ENCODE measurements around the gene TLX1.

Gene TLX1

DNA sequence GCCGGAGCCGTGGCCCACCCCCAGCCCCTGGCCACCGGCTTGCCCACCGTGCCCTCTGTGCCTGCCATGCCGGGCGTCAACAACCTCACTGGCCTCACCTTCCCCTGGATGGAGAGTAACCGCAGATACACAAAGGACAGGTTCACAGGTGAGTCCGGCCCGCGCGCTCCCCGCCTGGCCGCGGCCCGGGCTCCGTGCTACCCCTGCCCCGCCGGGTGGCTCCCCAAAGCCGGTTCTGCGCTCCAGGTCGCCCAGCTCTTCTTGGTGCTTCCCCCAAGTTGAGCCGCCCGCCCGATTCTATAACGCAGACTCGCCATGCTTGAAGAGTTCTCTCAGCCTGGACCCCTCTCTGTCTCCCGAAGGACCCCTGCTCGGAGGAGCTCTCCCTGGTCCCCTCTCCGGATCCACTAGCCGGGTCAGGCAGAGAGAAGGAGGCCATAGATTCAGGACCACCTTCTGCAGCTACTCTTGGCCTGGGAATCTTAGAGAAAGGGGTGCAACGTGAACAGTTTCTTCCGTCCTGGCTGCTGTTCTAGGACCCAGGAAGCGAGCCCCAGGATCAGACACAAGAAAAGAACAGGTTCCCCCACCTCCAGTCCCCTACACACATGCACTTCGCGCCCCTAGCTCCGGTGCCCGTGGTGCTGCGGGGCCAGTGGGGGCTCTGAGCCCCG is 999 bp downstream of the TLX1 start:
- in situ Hi-C loops (cut with MboI; ENCODE audit: low sequenced_read_pairs, unreplicated experiment), result no loop called here
- TF ChIP-seq, protein P1, sequence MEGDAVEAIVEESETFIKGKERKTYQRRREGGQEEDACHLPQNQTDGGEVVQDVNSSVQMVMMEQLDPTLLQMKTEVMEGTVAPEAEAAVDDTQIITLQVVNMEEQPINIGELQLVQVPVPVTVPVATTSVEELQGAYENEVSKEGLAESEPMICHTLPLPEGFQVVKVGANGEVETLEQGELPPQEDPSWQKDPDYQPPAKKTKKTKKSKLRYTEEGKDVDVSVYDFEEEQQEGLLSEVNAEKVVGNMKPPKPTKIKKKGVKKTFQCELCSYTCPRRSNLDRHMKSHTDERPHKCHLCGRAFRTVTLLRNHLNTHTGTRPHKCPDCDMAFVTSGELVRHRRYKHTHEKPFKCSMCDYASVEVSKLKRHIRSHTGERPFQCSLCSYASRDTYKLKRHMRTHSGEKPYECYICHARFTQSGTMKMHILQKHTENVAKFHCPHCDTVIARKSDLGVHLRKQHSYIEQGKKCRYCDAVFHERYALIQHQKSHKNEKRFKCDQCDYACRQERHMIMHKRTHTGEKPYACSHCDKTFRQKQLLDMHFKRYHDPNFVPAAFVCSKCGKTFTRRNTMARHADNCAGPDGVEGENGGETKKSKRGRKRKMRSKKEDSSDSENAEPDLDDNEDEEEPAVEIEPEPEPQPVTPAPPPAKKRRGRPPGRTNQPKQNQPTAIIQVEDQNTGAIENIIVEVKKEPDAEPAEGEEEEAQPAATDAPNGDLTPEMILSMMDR (IDR thresholded peaks at IDR 0.05; ENCODE audit: borderline replicate concordance, control extremely low read depth, extremely low read depth, insufficient read depth, missing control alignments), result no peak
- no peak for DNase-seq (ENCODE audit: low spot score)

DNA sequence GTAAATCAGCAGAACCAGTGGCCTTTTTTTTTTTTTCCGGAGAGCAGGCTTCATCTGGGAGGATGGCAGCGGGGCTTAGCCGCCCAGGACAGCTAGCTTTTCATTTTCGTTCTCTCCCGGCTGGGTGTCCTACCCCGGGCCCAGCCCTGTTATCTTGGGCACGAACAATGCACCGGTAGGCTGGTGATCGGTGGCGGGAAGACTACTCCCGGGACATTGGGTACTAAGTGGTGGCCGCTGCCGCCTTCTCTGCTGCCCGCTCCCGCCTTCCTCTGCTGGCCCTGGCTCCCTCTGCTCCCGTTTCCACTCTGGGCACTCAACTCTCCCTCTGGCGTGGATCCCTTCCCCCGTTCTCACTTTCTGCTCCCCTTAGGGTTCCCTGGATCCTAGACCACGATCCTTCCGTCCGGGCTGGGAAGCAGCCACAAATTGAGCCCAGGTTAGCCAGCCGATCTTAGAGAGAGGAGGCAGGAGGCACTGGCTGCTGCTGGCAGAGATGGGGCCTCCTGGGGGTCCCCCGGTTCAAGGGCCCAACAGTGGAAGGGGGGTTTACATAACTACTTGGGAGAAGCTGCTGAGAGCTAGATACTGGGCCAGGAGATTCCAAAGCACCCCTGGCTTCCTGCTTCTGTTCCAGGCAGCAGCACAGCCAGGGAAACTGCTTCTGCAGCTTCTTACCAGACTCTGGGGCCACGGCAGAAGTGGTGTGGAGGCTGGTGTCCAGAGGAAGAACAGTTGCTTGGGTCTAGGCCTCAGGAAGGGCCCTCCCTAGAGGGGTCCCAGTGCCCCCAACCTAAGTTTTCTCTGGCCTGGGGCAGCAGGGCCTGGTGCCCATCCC is 1.8 kb downstream of the TLX1 start:
- in situ Hi-C loops (cut with MboI; ENCODE audit: low sequenced_read_pairs, unreplicated experiment), result no loop called here
- TF ChIP-seq, protein P1 (IDR thresholded peaks at IDR 0.05; ENCODE audit: borderline replicate concordance, control extremely low read depth, extremely low read depth, insufficient read depth, missing control alignments), result no peak
- no peak for DNase-seq (ENCODE audit: low spot score)

DNA sequence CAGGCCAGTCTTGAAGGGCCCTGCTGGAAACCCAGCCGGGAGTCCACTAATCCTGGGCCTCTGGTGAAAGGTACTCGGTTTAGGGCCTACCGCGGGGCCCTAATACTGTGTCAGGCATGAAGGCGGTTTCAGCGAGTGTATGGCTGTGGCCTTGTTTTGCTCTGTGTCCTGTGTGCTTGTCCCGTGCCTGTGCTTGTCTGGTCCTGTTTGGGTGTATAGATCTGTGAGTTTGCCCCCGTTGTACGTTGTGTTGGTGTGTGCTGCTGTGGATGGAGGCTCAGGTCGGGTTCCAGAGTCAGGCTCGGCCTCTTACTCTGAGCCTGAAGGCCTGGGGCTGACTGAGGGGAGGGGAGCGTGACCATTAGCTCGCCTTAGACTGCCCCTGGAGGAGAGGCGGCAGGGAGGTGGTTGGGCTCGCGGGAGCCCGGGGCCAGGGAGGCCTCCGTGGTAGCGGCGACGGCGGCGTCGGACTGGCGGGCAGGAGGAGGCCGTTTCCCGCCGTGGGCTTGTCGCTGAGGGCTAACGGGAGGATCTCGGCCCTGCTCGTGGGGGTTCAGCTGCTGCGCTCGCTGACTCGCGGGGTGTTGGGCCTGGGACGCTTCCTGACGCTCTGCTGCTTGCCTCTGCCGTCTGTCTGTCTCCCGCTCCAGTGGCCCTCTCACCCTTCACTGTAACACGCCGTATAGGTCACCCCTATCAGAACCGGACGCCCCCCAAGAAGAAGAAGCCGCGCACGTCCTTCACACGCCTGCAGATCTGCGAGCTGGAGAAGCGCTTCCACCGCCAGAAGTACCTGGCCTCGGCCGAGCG is 2.6 kb downstream of the TLX1 start:
- TF ChIP-seq, protein P1 (IDR thresholded peaks at IDR 0.05; ENCODE audit: borderline replicate concordance, control extremely low read depth, extremely low read depth, insufficient read depth, missing control alignments), result no peak
- in situ Hi-C loops (cut with MboI; ENCODE audit: low sequenced_read_pairs, unreplicated experiment), result no loop called here
- DNase-seq (ENCODE audit: low spot score), result no peak

DNA sequence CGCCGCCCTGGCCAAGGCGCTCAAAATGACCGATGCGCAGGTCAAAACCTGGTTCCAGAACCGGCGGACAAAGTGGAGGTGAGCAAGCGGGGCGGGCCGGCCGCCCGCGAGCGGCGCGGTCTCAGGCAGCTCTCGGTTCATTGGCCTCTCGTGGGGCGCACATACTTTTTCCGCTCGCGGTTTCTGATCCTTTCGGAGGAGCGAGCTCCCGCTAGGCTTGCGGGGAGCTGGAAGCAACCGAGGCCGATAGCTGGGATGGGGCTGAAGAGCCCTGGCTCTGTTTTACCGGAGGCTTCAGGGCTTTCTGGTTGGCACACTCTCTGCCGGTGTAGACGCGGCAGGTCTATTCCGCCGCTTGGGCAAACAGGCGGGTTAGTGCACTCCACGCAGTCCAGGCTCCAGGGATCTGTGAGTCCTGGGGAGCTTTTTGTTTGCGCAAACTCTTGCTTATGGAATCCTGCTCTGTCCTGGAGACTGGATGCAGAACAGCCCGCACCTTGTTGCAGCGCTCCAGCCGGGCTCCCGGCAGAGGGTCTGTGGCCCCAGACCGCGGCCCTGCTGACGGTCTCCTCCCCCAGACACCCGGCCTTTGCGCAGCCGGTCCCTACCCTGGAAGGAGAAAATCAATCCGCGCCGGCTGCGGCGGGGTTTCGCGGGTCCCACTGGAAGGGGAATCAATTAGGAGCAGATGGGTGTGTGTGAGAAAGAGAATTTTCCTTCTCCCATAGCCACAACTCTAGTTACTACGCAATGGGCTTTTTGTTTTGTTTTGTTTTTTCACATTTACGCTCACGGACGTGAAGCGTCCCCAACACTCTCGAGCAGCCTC is 3.4 kb downstream of the TLX1 start:
- TF ChIP-seq, protein P1 (IDR thresholded peaks at IDR 0.05; ENCODE audit: borderline replicate concordance, control extremely low read depth, extremely low read depth, insufficient read depth, missing control alignments), result no peak
- peak; percentile 43 for DNase-seq (ENCODE audit: low spot score)
- in situ Hi-C loops (cut with MboI; ENCODE audit: low sequenced_read_pairs, unreplicated experiment), result no loop called here

DNA sequence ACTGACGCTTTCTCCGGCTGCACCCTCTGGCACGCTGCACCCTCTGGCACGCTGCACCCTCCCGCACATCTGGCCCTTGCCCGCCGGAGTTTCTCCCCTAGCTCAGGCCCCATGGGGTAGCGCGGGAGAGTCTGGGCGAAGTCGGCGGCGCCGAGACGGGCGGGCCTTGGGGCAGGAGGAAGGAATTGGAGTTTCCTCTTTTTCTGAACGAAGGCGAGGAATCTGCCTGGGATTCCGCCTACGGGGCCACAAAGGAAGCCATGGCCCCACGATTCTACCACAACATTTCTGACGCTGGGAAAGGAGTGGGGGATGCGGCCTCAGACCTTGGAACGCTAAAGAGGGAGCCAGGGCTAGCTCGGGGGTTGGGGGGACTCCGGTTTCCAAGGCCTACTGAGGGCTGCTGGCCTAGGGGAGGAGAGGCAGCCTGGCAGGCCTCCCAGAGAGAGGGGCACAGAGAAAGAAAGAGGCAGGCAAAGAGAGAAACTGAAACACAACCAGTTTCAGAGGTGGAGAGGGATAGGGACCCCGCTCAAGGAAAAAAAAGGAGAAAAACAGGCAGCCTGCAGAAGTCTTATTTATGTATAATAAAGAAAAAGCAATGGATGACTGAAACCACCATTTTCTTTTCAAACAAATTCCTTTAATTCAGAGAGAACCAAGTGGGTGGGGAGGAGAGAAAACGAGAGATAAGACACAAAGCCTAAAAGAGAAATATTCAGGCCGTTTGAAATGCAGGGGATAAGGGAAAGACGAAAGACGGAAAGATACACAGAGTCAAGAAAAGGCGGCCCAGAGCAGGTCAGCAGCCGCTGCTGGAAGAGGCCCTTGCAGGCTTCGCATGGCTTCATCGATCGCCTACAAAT is 4.3 kb downstream of the TLX1 start:
- TF ChIP-seq, protein P1 (IDR thresholded peaks at IDR 0.05; ENCODE audit: borderline replicate concordance, control extremely low read depth, extremely low read depth, insufficient read depth, missing control alignments), result no peak
- in situ Hi-C loops (cut with MboI; ENCODE audit: low sequenced_read_pairs, unreplicated experiment), result no loop called here
- no peak for DNase-seq (ENCODE audit: low spot score)
